ELR (cell line): ENCODE data around the gene KDM4B.
"Not testable (repeated sequence)": the region's sequence is repeated elsewhere in the genome, so short reads cannot be mapped to it uniquely, and the experiment has no call there.

Experiments
- DNase-seq: peaks from one replicate; pipeline ENCODE4 v3.0.0-alpha.2; 2015; ENCODE audit warnings: low read depth

KDM4B gene

GRCh38 chr19:4967738-4968461, 1.0 kb upstream of the KDM4B start:
- DNase-seq: peak; percentile 60

GRCh38 chr19:4969292-4969771, 419 bp downstream of the KDM4B start:
- no peak for DNase-seq

GRCh38 chr19:4969772-4970531, 1.0 kb downstream of the KDM4B start:
- peak; percentile 55 for DNase-seq

GRCh38 chr19:4970558-4971423, 1.9 kb downstream of the KDM4B start:
- DNase-seq: peak; percentile 53

GRCh38 chr19:4971424-4971793, 2.5 kb downstream of the KDM4B start:
- peak; percentile 40 for DNase-seq

- no peak for DNase-seq
These were observed 3.0 kb downstream of the KDM4B start for GRCh38 chr19:4971816-4972495.

- DNase-seq: peak; percentile 78
These were observed 3.8 kb downstream of the KDM4B start for GRCh38 chr19:4972509-4973230.

GRCh38 chr19:4974880-4975469, 6.1 kb downstream of the KDM4B start:
- no peak for DNase-seq

GRCh38 chr19:4975601-4976000, 6.7 kb downstream of the KDM4B start:
- DNase-seq: not testable (repeated sequence)

- DNase-seq: peak; percentile 97
These were observed 7.7 kb downstream of the KDM4B start for GRCh38 chr19:4976401-4977298.

- DNase-seq: peak; percentile 95
These were observed 8.6 kb downstream of the KDM4B start for GRCh38 chr19:4977299-4978174.

GRCh38 chr19:4979211-4979807, 10.4 kb downstream of the KDM4B start:
- DNase-seq: no peak

GRCh38 chr19:4980067-4980466, 11.2 kb downstream of the KDM4B start:
- DNase-seq: peak; percentile 39

- DNase-seq: no peak
These were observed 12.1 kb downstream of the KDM4B start for GRCh38 chr19:4980838-4981680.

- no peak for DNase-seq
These were observed 12.7 kb downstream of the KDM4B start for GRCh38 chr19:4981681-4981958.

GRCh38 chr19:4983346-4984105, 14.6 kb downstream of the KDM4B start:
- DNase-seq: no peak

- DNase-seq: no peak
These were observed 15.1 kb downstream of the KDM4B start for GRCh38 chr19:4984106-4984380.
